HEK293 (cell line): ENCODE results near the gene LMAN1L.

Source experiments
- FEZF1 ChIP-seq: fragments of 450-650 bp; formaldehyde crosslinking; IDR thresholded peaks from 2 replicates; pipeline ENCODE4 v1.5.1; 2016; ENCODE audit warnings: missing biosample characterization, missing genetic modification characterization
- GFI1B ChIP-seq: fragments of 450-650 bp; formaldehyde crosslinking; IDR thresholded peaks from 2 replicates; pipeline ENCODE4 v1.5.1; 2016; ENCODE audit warnings: missing biosample characterization, missing genetic modification characterization
- GLIS1 ChIP-seq: fragments of 450-650 bp; formaldehyde crosslinking; IDR thresholded peaks from 2 replicates; pipeline ENCODE4 v1.5.1; 2016; ENCODE audit warnings: missing biosample characterization, missing genetic modification characterization
- KLF7 ChIP-seq: fragments of 450-650 bp; formaldehyde crosslinking; IDR thresholded peaks from 2 replicates; pipeline ENCODE4 v1.5.1; 2016; ENCODE audit warnings: missing biosample characterization, missing genetic modification characterization, borderline replicate concordance
- MZF1 ChIP-seq: fragments of 450-650 bp; formaldehyde crosslinking; IDR thresholded peaks from 2 replicates; pipeline ENCODE4 v1.5.1; 2017; ENCODE audit warnings: missing biosample characterization, missing genetic modification characterization, borderline replicate concordance
- OSR2 ChIP-seq: fragments of 450-650 bp; formaldehyde crosslinking; IDR thresholded peaks from 2 replicates; pipeline ENCODE4 v1.5.1; 2016; ENCODE audit warnings: missing biosample characterization, missing genetic modification characterization
- SALL2 ChIP-seq: fragments of 450-650 bp; formaldehyde crosslinking; IDR thresholded peaks from 2 replicates; pipeline ENCODE4 v1.5.0; 2017; ENCODE audit warnings: missing biosample characterization, mild to moderate bottlenecking, missing genetic modification characterization, borderline replicate concordance
- SP7 ChIP-seq: fragments of 450-650 bp; formaldehyde crosslinking; IDR thresholded peaks from 2 replicates; pipeline ENCODE4 v1.5.1; 2016; ENCODE audit warnings: missing biosample characterization, missing genetic modification characterization
- ZEB2 ChIP-seq: fragments of 450-650 bp; formaldehyde crosslinking; IDR thresholded peaks from 2 replicates; pipeline ENCODE4 v1.5.1; 2016; ENCODE audit warnings: missing biosample characterization, missing genetic modification characterization
- ZFP41 ChIP-seq: fragments of 450-650 bp; formaldehyde crosslinking; IDR thresholded peaks from 2 replicates; pipeline ENCODE4 v1.5.1; 2016; ENCODE audit warnings: missing biosample characterization, missing genetic modification characterization, borderline replicate concordance
- ZIC2 ChIP-seq: fragments of 450-650 bp; formaldehyde crosslinking; IDR thresholded peaks from 2 replicates; pipeline ENCODE4 v1.5.1; 2016; ENCODE audit warnings: missing biosample characterization, missing genetic modification characterization
- ZNF10 ChIP-seq: fragments of 450-650 bp; formaldehyde crosslinking; IDR thresholded peaks from 2 replicates; pipeline ENCODE4 v1.5.1; 2017; ENCODE audit warnings: missing biosample characterization, missing genetic modification characterization
- ZNF121 ChIP-seq: fragments of 450-650 bp; formaldehyde crosslinking; IDR thresholded peaks from 2 replicates; pipeline ENCODE4 v1.5.1; 2016; ENCODE audit warnings: missing biosample characterization, missing genetic modification characterization
- ZNF157 ChIP-seq: fragments of 450-650 bp; formaldehyde crosslinking; IDR thresholded peaks from 2 replicates; pipeline ENCODE4 v1.5.1; 2016; ENCODE audit warnings: missing biosample characterization, missing genetic modification characterization
- ZNF169 ChIP-seq: fragments of 450-650 bp; formaldehyde crosslinking; IDR thresholded peaks from 2 replicates; pipeline ENCODE4 v1.5.1; 2016; ENCODE audit warnings: missing biosample characterization, missing genetic modification characterization
- ZNF184 ChIP-seq: fragments of 450-650 bp; IDR thresholded peaks from 2 replicates; pipeline ENCODE4 v1.5.1; 2018; ENCODE audit warnings: missing biosample characterization, mild to moderate bottlenecking, missing genetic modification characterization
- ZNF202 ChIP-seq: fragments of 450-650 bp; formaldehyde crosslinking; IDR thresholded peaks from 2 replicates; pipeline ENCODE4 v1.5.1; 2016; ENCODE audit warnings: missing biosample characterization, missing genetic modification characterization, borderline replicate concordance
- ZNF324 ChIP-seq: fragments of 450-650 bp; formaldehyde crosslinking; IDR thresholded peaks from 2 replicates; pipeline ENCODE4 v1.5.1; 2016; ENCODE audit warnings: missing biosample characterization, missing genetic modification characterization
- ZNF354C ChIP-seq: fragments of 450-650 bp; formaldehyde crosslinking; IDR thresholded peaks from 2 replicates; pipeline ENCODE4 v1.5.1; 2016; ENCODE audit warnings: missing biosample characterization, missing genetic modification characterization, low read depth, borderline replicate concordance
- ZNF548 ChIP-seq: fragments of 450-650 bp; formaldehyde crosslinking; IDR thresholded peaks from 2 replicates; pipeline ENCODE4 v1.5.1; 2016; ENCODE audit warnings: missing biosample characterization, missing genetic modification characterization
- ZNF658 ChIP-seq: fragments of 450-650 bp; formaldehyde crosslinking; IDR thresholded peaks from 2 replicates; pipeline ENCODE4; 2016; ENCODE audit warnings: missing biosample characterization, missing genetic modification characterization
- ZNF747 ChIP-seq: fragments of 450-650 bp; formaldehyde crosslinking; IDR thresholded peaks from 2 replicates; pipeline ENCODE4 v1.5.1; 2016; ENCODE audit warnings: missing biosample characterization, missing genetic modification characterization
- ZNF792 ChIP-seq: fragments of 450-650 bp; formaldehyde crosslinking; IDR thresholded peaks from 2 replicates; pipeline ENCODE4 v1.5.1; 2016; ENCODE audit warnings: missing biosample characterization, missing genetic modification characterization
- ZSCAN16 ChIP-seq: fragments of 450-650 bp; formaldehyde crosslinking; IDR thresholded peaks from 2 replicates; pipeline ENCODE4 v1.5.1; 2016; ENCODE audit warnings: missing biosample characterization, missing genetic modification characterization
- TF ChIP-seq, protein P1 (sequence below): fragments of 450-650 bp; formaldehyde crosslinking; IDR thresholded peaks from 2 replicates; pipeline ENCODE4 v1.5.1; 2016; ENCODE audit warnings: missing biosample characterization, missing genetic modification characterization
- TF ChIP-seq, protein P2 (sequence below): fragments of 450-650 bp; formaldehyde crosslinking; IDR thresholded peaks from 2 replicates; pipeline ENCODE4 v1.5.1; 2016; ENCODE audit warnings: missing biosample characterization, missing genetic modification characterization
- TF ChIP-seq, protein P3 (sequence below): fragments of 450-650 bp; formaldehyde crosslinking; IDR thresholded peaks from 2 replicates; pipeline ENCODE4 v1.5.1; 2016; ENCODE audit warnings: missing biosample characterization, missing genetic modification characterization
- TF ChIP-seq, protein P4 (sequence below): fragments of 450-650 bp; IDR thresholded peaks from 2 replicates; pipeline ENCODE4 v1.5.1; 2018; ENCODE audit warnings: missing biosample characterization, mild to moderate bottlenecking, missing genetic modification characterization
- TF ChIP-seq, protein P5 (sequence below): fragments of 450-650 bp; formaldehyde crosslinking; IDR thresholded peaks from 2 replicates; pipeline ENCODE4 v1.5.1; 2016; ENCODE audit warnings: missing biosample characterization, missing genetic modification characterization
- TF ChIP-seq, protein P6 (sequence below): fragments of 450-650 bp; formaldehyde crosslinking; conservative IDR thresholded peaks from 2 replicates; pipeline ENCODE4 v1.5.1; 2016; ENCODE audit warnings: low read depth, missing biosample characterization, missing genetic modification characterization

Gene LMAN1L

DNA sequence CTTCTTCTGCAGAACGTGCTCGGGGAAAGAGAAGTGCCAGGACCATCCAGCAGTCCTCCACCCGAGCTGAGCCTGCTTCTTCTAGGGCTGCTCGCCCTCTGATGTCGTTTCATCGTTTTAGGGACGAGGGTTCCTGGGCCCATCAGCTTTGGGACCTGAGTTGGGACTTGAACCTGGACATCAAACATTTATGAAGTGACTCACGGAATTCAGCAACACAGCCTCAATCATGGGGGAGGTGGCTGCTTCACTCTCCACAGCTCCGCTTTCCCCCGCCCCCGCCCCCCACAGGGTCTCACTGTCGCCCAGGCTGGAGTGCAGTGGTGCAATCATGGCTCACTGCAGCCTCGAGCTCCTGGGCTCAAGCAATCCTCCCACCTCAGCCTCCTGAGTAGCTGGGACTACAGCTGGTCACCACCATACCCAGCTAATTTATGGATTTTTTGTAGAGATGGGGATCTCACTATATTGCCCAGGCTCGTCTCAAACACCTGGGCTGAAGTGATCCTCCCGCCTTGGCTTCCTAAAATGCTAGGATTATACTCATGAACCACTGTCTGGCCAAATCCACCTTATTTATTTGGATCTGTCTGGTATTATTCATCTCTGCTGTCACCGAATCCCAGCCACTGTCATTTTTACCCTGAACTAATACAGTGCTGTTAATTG lies 61.3 kb downstream of the LMAN1L start (continued):
- TF ChIP-seq, protein P1, sequence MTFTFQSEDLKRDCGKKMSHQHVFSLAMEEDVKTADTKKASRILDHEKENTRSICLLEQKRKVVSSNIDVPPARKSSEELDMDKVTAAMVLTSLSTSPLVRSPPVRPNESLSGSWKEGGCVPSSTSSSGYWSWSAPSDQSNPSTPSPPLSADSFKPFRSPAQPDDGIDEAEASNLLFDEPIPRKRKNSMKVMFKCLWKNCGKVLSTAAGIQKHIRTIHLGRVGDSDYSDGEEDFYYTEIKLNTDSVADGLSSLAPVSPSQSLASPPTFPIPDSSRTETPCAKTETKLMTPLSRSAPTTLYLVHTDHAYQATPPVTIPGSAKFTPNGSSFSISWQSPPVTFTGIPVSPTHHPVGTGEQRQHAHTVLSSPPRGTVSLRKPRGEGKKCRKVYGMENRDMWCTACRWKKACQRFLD (tag by site-specific recombination) = no peak
- peak; percentile 98 for TF ChIP-seq ZNF121 (tag by site-specific recombination)
- TF ChIP-seq ZNF792 = no peak
- TF ChIP-seq ZNF747 (tag by site-specific recombination) = no peak
- no peak for TF ChIP-seq GFI1B (tag by site-specific recombination)
- TF ChIP-seq, protein P2, sequence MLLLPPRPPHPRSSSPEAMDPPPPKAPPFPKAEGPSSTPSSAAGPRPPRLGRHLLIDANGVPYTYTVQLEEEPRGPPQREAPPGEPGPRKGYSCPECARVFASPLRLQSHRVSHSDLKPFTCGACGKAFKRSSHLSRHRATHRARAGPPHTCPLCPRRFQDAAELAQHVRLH (tag by site-specific recombination) = peak; percentile 13; the same call in 1 of the 2 replicates
- no peak for TF ChIP-seq ZFP41 (tag by site-specific recombination)
- TF ChIP-seq, protein P3, sequence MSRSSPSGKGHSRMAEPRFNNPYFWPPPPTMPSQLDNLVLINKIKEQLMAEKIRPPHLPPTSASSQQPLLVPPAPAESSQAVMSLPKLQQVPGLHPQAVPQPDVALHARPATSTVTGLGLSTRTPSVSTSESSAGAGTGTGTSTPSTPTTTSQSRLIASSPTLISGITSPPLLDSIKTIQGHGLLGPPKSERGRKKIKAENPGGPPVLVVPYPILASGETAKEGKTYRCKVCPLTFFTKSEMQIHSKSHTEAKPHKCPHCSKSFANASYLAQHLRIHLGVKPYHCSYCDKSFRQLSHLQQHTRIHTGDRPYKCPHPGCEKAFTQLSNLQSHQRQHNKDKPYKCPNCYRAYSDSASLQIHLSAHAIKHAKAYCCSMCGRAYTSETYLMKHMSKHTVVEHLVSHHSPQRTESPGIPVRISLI (tag by site-specific recombination) = no peak
- no peak for TF ChIP-seq ZNF10
- TF ChIP-seq ZNF157 = no peak
- TF ChIP-seq ZNF548 (tag by site-specific recombination) = no peak; the same call in 1 of the 2 replicates
- no peak for TF ChIP-seq FEZF1 (tag by site-specific recombination)
- 0 out of 2 replicates have a peak, but pooled peaks have one; percentile 42 for TF ChIP-seq ZEB2 (tag by site-specific recombination)
- 0 out of 2 replicates have a peak, but pooled peaks have one; percentile 42 for TF ChIP-seq ZNF184 (tag by site-specific recombination)
- TF ChIP-seq ZSCAN16 (tag by site-specific recombination) = no peak
- no peak for TF ChIP-seq ZNF658
- TF ChIP-seq, protein P4, sequence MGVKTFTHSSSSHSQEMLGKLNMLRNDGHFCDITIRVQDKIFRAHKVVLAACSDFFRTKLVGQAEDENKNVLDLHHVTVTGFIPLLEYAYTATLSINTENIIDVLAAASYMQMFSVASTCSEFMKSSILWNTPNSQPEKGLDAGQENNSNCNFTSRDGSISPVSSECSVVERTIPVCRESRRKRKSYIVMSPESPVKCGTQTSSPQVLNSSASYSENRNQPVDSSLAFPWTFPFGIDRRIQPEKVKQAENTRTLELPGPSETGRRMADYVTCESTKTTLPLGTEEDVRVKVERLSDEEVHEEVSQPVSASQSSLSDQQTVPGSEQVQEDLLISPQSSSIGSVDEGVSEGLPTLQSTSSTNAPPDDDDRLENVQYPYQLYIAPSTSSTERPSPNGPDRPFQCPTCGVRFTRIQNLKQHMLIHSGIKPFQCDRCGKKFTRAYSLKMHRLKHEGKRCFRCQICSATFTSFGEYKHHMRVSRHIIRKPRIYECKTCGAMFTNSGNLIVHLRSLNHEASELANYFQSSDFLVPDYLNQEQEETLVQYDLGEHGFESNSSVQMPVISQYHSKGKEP (tag by site-specific recombination) = no peak
- TF ChIP-seq ZNF354C = no peak
- peak; percentile 58; the same call in 1 of the 2 replicates for TF ChIP-seq SP7
- no peak for TF ChIP-seq ZNF324 (tag by site-specific recombination)
- no peak for TF ChIP-seq KLF7
- TF ChIP-seq, protein P5, sequence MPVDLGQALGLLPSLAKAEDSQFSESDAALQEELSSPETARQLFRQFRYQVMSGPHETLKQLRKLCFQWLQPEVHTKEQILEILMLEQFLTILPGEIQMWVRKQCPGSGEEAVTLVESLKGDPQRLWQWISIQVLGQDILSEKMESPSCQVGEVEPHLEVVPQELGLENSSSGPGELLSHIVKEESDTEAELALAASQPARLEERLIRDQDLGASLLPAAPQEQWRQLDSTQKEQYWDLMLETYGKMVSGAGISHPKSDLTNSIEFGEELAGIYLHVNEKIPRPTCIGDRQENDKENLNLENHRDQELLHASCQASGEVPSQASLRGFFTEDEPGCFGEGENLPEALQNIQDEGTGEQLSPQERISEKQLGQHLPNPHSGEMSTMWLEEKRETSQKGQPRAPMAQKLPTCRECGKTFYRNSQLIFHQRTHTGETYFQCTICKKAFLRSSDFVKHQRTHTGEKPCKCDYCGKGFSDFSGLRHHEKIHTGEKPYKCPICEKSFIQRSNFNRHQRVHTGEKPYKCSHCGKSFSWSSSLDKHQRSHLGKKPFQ (tag by site-specific recombination) = no peak
- no peak for TF ChIP-seq OSR2 (tag by site-specific recombination)
- TF ChIP-seq, protein P6, sequence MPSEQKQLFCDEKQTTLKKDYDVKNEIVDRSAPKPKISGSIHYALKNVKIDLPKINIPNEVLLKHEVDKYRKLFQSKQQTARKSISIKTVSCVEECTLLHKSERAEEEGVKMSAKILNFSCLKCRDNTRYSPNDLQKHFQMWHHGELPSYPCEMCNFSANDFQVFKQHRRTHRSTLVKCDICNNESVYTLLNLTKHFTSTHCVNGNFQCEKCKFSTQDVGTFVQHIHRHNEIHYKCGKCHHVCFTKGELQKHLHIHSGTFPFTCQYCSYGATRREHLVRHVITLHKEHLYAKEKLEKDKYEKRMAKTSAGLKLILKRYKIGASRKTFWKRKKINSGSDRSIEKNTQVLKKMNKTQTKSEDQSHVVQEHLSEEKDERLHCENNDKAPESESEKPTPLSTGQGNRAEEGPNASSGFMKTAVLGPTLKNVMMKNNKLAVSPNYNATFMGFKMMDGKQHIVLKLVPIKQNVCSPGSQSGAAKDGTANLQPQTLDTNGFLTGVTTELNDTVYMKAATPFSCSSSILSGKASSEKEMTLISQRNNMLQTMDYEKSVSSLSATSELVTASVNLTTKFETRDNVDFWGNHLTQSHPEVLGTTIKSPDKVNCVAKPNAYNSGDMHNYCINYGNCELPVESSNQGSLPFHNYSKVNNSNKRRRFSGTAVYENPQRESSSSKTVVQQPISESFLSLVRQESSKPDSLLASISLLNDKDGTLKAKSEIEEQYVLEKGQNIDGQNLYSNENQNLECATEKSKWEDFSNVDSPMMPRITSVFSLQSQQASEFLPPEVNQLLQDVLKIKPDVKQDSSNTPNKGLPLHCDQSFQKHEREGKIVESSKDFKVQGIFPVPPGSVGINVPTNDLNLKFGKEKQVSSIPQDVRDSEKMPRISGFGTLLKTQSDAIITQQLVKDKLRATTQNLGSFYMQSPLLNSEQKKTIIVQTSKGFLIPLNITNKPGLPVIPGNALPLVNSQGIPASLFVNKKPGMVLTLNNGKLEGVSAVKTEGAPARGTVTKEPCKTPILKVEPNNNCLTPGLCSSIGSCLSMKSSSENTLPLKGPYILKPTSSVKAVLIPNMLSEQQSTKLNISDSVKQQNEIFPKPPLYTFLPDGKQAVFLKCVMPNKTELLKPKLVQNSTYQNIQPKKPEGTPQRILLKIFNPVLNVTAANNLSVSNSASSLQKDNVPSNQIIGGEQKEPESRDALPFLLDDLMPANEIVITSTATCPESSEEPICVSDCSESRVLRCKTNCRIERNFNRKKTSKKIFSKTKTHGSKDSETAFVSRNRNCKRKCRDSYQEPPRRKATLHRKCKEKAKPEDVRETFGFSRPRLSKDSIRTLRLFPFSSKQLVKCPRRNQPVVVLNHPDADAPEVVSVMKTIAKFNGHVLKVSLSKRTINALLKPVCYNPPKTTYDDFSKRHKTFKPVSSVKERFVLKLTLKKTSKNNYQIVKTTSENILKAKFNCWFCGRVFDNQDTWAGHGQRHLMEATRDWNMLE (tag by site-specific recombination) = no peak
- peak; percentile 76 for TF ChIP-seq ZIC2
- peak; percentile 92 for TF ChIP-seq GLIS1 (tag by site-specific recombination)
- TF ChIP-seq MZF1 (tag by site-specific recombination) = no peak
- TF ChIP-seq ZNF169 = no peak
- TF ChIP-seq SALL2 (tag by site-specific recombination) = no peak
- no peak for TF ChIP-seq ZNF202 (tag by site-specific recombination)
